HepG2 (cell line): ENCODE results near the gene KLKB1. TPM values are rescaled to one million over a fixed set of nuclear protein-coding genes. Genes with fewer than 3 reads are reported as not detected.
A peak's percentile ranks its signal among the peaks of the same experiment; 100 is the strongest.

Experiments used
- HNRNPLL ChIP-seq: fragments of 200-400 bp; formaldehyde crosslinking; IDR thresholded peaks from 2 replicates; pipeline ENCODE4 v1.6.1; 2017; ENCODE audit warnings: mild to moderate bottlenecking, low read depth, low read length; ENCODE audit not compliant: poor library complexity, severe bottlenecking
- PITX1 ChIP-seq: sonication (generic); formaldehyde crosslinking; IDR thresholded peaks from 2 replicates; pipeline ENCODE4 v1.5.1; 2020; ENCODE audit warnings: mild to moderate bottlenecking, missing genetic modification reagents
- RFXANK ChIP-seq: IDR thresholded peaks from 2 replicates; pipeline ENCODE4 v1.6.1; 2016
- SP1 ChIP-seq, 2 experiments: fragments of 450-650 bp in 1 of 2; sonication (generic) in 1 of 2; formaldehyde crosslinking in 1 of 2; IDR thresholded peaks; 2 replicates each; pipeline versions ENCODE4 v1.4.0 to v1.6.1; 2016 to 2020; ENCODE audit warnings: missing genetic modification reagents in 1 of 2
- ZMAT3 ChIP-seq: sonication (generic); formaldehyde crosslinking; conservative IDR thresholded peaks from 2 replicates; pipeline ENCODE4 v1.7.0; 2021; ENCODE audit warnings: missing genetic modification reagents
- ZNF619 ChIP-seq: sonication (generic); formaldehyde crosslinking; IDR thresholded peaks from 2 replicates; pipeline ENCODE4 v1.4.0; 2020; ENCODE audit warnings: mild to moderate bottlenecking, missing genetic modification reagents
- ZSCAN20 ChIP-seq: sonication (generic); formaldehyde crosslinking; IDR thresholded peaks from 2 replicates; pipeline ENCODE4 v1.4.0; 2020; ENCODE audit warnings: missing genetic modification reagents, mild to moderate bottlenecking, borderline replicate concordance
- polyA plus RNA-seq, 8 experiments: library from polyadenylated mRNA; depleted of rRNA in 3 of 8; stranded (reverse) in 7 of 8; unstranded in 1 of 8; fragments of >200 nt; fragmentation: Illumina TruSeq in 4 of 8; extraction: Trizol in 4 of 8; gene quantifications; 2 replicates each; pipeline versions ENCODE4 v1.2.1 to v1.2.3, GENCODE V29; 2011 to 2016; ENCODE audit warnings: low read depth in 4 of 8, missing spikeins in 1 of 8, mixed read lengths in 1 of 8; ENCODE audit not compliant: insufficient read depth in 1 of 8
- total RNA-seq, 5 experiments: library from RNA; depleted of rRNA; stranded (reverse); fragments of >200 nt; fragmentation: Illumina TruSeq; extraction: Trizol; gene quantifications; 2 replicates each; pipeline ENCODE4 v1.2.3, GENCODE V29; 2016; ENCODE audit warnings: low read depth in 1 of 5
- TF ChIP-seq, protein P1 (sequence below): sonication (generic); formaldehyde crosslinking; IDR thresholded peaks from 2 replicates; pipeline ENCODE4 v1.4.0; 2020; ENCODE audit warnings: missing genetic modification reagents, borderline replicate concordance
- TF ChIP-seq, protein P2 (sequence below): sonication (generic); formaldehyde crosslinking; conservative IDR thresholded peaks from 2 replicates; pipeline ENCODE4 v1.4.0; 2020; ENCODE audit warnings: missing genetic modification reagents
- TF ChIP-seq, protein P3 (sequence below): sonication (generic); formaldehyde crosslinking; IDR thresholded peaks from 2 replicates; pipeline ENCODE4 v1.5.1; 2020; ENCODE audit warnings: missing genetic modification reagents, mild to moderate bottlenecking, borderline replicate concordance
- TF ChIP-seq, protein P4 (sequence below): sonication (generic); formaldehyde crosslinking; IDR thresholded peaks from 2 replicates; pipeline ENCODE4 v1.4.0; 2020; ENCODE audit warnings: missing genetic modification reagents, borderline replicate concordance

KLKB1 gene
- total and polyA plus RNA-seq, 2 of the 13 experiments (the other 11 are each of a cell fraction or from before 2014, with no cell fraction given) = 0.26 to 0.49 TPM

DNA sequence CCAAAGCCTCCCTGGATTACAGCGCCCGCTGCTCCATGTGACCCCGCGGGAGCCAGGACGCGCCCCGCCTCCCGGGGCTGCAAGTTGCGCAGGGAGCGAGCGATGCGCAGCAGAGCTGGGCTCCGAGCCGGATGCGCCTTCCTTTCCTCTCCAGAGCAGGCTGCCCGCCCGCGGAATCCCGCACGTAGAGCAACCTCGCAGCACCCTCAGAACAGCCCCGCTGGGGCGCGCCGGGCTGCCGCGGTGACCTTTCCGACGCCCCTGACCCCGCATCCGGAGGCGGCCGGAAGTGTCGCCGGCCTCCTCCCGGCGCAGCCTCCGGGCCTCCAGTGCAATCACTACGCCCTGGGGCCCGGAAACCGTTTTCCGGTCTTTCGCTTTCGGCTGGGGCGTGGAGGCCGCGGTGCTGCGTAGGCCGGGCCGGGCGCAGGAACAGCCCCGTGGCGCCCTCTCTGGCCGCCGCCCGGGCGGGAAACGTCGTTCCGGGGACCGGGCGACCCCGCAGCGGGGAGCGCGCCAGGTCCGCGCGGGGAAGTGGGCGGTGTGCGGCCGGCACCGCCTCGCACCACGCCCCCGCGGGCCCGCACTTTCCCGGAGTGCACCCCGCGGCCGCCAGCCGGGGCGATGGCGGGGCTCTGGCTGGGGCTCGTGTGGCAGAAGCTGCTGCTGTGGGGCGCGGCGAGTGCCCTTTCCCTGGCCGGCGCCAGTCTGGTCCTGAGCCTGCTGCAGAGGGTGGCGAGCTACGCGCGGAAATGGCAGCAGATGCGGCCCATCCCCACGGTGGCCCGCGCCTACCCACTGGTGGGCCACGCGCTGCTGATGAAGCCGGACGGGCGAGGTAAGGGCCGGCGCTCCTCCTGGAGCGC lies 35.9 kb upstream of the KLKB1 start, which contains the start of gene CYP4V2 (continued):
- TF ChIP-seq, protein P1, sequence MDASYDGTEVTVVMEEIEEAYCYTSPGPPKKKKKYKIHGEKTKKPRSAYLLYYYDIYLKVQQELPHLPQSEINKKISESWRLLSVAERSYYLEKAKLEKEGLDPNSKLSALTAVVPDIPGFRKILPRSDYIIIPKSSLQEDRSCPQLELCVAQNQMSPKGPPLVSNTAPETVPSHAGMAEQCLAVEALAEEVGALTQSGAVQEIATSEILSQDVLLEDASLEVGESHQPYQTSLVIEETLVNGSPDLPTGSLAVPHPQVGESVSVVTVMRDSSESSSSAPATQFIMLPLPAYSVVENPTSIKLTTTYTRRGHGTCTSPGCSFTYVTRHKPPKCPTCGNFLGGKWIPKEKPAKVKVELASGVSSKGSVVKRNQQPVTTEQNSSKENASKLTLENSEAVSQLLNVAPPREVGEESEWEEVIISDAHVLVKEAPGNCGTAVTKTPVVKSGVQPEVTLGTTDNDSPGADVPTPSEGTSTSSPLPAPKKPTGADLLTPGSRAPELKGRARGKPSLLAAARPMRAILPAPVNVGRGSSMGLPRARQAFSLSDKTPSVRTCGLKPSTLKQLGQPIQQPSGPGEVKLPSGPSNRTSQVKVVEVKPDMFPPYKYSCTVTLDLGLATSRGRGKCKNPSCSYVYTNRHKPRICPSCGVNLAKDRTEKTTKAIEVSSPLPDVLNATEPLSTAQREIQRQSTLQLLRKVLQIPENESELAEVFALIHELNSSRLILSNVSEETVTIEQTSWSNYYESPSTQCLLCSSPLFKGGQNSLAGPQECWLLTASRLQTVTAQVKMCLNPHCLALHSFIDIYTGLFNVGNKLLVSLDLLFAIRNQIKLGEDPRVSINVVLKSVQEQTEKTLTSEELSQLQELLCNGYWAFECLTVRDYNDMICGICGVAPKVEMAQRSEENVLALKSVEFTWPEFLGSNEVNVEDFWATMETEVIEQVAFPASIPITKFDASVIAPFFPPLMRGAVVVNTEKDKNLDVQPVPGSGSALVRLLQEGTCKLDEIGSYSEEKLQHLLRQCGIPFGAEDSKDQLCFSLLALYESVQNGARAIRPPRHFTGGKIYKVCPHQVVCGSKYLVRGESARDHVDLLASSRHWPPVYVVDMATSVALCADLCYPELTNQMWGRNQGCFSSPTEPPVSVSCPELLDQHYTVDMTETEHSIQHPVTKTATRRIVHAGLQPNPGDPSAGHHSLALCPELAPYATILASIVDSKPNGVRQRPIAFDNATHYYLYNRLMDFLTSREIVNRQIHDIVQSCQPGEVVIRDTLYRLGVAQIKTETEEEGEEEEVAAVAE (CRISPR knock-in tag) = 0 out of 2 replicates have a peak, but pooled peaks have one; percentile 20
- TF ChIP-seq RFXANK (CRISPR knock-in tag) (no peak), ZSCAN20 (CRISPR knock-in tag) (peak; percentile 74; the same call in 1 of the 2 replicates), HNRNPLL (peak; percentile 92), SP1 (IDR thresholded peaks at IDR 0.05) (no peak), SP1 (CRISPR knock-in tag; IDR thresholded peaks at IDR 0.05) (0 out of 2 replicates have a peak, but pooled peaks have one; percentile 14), PITX1 (CRISPR knock-in tag) (peak; percentile 17; the same call in 1 of the 2 replicates), ZNF619 (CRISPR knock-in tag) (no peak), ZMAT3 (CRISPR knock-in tag) (no peak; the same call in 1 of the 2 replicates)
- TF ChIP-seq, protein P2, sequence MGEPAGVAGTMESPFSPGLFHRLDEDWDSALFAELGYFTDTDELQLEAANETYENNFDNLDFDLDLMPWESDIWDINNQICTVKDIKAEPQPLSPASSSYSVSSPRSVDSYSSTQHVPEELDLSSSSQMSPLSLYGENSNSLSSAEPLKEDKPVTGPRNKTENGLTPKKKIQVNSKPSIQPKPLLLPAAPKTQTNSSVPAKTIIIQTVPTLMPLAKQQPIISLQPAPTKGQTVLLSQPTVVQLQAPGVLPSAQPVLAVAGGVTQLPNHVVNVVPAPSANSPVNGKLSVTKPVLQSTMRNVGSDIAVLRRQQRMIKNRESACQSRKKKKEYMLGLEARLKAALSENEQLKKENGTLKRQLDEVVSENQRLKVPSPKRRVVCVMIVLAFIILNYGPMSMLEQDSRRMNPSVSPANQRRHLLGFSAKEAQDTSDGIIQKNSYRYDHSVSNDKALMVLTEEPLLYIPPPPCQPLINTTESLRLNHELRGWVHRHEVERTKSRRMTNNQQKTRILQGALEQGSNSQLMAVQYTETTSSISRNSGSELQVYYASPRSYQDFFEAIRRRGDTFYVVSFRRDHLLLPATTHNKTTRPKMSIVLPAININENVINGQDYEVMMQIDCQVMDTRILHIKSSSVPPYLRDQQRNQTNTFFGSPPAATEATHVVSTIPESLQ (CRISPR knock-in tag) = no peak
- TF ChIP-seq, protein P3, sequence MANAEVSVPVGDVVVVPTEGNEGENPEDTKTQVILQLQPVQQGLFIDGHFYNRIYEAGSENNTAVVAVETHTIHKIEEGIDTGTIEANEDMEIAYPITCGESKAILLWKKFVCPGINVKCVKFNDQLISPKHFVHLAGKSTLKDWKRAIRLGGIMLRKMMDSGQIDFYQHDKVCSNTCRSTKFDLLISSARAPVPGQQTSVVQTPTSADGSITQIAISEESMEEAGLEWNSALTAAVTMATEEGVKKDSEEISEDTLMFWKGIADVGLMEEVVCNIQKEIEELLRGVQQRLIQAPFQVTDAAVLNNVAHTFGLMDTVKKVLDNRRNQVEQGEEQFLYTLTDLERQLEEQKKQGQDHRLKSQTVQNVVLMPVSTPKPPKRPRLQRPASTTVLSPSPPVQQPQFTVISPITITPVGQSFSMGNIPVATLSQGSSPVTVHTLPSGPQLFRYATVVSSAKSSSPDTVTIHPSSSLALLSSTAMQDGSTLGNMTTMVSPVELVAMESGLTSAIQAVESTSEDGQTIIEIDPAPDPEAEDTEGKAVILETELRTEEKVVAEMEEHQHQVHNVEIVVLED (CRISPR knock-in tag) = peak; percentile 83
- TF ChIP-seq, protein P4, sequence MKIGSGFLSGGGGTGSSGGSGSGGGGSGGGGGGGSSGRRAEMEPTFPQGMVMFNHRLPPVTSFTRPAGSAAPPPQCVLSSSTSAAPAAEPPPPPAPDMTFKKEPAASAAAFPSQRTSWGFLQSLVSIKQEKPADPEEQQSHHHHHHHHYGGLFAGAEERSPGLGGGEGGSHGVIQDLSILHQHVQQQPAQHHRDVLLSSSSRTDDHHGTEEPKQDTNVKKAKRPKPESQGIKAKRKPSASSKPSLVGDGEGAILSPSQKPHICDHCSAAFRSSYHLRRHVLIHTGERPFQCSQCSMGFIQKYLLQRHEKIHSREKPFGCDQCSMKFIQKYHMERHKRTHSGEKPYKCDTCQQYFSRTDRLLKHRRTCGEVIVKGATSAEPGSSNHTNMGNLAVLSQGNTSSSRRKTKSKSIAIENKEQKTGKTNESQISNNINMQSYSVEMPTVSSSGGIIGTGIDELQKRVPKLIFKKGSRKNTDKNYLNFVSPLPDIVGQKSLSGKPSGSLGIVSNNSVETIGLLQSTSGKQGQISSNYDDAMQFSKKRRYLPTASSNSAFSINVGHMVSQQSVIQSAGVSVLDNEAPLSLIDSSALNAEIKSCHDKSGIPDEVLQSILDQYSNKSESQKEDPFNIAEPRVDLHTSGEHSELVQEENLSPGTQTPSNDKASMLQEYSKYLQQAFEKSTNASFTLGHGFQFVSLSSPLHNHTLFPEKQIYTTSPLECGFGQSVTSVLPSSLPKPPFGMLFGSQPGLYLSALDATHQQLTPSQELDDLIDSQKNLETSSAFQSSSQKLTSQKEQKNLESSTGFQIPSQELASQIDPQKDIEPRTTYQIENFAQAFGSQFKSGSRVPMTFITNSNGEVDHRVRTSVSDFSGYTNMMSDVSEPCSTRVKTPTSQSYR (CRISPR knock-in tag) = peak; percentile 16; the same call in 1 of the 2 replicates
